ENCODE results near the gene INTS4.
"Not testable (repeated sequence)": the region's sequence is repeated elsewhere in the genome, so short reads cannot be mapped to it uniquely, and the experiment has no call there.

Gene INTS4, protein sequence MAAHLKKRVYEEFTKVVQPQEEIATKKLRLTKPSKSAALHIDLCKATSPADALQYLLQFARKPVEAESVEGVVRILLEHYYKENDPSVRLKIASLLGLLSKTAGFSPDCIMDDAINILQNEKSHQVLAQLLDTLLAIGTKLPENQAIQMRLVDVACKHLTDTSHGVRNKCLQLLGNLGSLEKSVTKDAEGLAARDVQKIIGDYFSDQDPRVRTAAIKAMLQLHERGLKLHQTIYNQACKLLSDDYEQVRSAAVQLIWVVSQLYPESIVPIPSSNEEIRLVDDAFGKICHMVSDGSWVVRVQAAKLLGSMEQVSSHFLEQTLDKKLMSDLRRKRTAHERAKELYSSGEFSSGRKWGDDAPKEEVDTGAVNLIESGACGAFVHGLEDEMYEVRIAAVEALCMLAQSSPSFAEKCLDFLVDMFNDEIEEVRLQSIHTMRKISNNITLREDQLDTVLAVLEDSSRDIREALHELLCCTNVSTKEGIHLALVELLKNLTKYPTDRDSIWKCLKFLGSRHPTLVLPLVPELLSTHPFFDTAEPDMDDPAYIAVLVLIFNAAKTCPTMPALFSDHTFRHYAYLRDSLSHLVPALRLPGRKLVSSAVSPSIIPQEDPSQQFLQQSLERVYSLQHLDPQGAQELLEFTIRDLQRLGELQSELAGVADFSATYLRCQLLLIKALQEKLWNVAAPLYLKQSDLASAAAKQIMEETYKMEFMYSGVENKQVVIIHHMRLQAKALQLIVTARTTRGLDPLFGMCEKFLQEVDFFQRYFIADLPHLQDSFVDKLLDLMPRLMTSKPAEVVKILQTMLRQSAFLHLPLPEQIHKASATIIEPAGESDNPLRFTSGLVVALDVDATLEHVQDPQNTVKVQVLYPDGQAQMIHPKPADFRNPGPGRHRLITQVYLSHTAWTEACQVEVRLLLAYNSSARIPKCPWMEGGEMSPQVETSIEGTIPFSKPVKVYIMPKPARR

DNA sequence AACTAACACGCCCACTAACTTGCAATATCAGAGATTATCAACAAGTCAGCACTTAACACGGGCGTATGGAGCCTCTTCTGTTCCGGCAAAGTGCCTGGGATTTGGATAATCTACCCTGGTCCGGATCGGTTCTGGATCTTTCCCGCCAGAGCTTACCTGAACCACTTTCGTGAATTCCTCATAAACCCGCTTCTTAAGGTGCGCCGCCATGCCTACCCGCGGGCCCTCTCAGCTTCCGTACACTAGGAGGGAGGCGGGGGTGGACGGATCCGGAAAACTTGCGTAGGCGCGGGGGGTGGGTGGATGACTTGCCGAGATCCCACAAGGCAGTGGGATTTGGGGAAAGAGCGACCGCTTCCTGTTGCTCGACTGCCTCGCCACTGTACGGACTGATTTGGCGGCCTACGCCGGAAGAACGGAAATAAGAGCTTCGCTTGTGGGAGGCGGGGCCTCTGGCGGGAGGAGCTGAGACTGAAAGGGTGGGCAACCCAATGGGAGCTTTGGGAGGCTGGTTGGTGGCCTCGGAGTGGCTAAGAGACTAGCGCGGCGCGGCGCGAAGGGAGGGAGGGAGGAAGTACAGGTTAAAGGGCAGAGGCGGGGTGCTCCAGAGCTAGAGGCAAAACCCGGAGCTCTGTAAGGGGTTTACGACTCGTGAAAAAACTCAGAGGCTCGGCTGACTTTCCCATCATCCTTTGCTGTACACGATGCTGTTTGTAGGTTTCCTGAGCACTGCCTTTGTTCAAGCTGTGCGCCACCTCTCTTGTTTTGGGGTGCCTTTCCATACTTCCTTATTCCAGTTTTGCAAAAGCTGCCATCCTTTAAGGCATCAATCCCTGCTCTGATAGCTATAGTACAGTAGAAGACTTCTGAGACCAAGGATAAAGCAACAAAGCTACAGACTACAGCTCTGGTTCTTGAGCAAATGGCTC, at the start of gene INTS4:
TSS of gene INTS4 (minus strand) at position 235 of the 929 bp plus-strand sequence. CDS start at position 210, 25 bp downstream.
- peak within 1 kb of the TSS; percentile 77 for H3K27ac ChIP-seq
- POLR2A ChIA-PET (ENCODE audit: low non-redundant PET): interaction anchor here (0.6 to 0.7 kb wide), 2 partner anchors 102 to 745 kb away, joined by 3 to 7 read pairs; no protein-coding TSS in a partner anchor
- TF ChIP-seq, protein P1, sequence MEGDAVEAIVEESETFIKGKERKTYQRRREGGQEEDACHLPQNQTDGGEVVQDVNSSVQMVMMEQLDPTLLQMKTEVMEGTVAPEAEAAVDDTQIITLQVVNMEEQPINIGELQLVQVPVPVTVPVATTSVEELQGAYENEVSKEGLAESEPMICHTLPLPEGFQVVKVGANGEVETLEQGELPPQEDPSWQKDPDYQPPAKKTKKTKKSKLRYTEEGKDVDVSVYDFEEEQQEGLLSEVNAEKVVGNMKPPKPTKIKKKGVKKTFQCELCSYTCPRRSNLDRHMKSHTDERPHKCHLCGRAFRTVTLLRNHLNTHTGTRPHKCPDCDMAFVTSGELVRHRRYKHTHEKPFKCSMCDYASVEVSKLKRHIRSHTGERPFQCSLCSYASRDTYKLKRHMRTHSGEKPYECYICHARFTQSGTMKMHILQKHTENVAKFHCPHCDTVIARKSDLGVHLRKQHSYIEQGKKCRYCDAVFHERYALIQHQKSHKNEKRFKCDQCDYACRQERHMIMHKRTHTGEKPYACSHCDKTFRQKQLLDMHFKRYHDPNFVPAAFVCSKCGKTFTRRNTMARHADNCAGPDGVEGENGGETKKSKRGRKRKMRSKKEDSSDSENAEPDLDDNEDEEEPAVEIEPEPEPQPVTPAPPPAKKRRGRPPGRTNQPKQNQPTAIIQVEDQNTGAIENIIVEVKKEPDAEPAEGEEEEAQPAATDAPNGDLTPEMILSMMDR (conservative IDR thresholded peaks at IDR 0.05; ENCODE audit: low read depth): no peak
- DNase-seq (ENCODE audit: low spot score): peak; percentile 98
- CTCF ChIA-PET: interaction anchor here (0.6 to 1.2 kb wide), 4 partner anchors 45 to 1881 kb away, joined by 3 to 6 read pairs (median 3); no protein-coding TSS in a partner anchor

DNA sequence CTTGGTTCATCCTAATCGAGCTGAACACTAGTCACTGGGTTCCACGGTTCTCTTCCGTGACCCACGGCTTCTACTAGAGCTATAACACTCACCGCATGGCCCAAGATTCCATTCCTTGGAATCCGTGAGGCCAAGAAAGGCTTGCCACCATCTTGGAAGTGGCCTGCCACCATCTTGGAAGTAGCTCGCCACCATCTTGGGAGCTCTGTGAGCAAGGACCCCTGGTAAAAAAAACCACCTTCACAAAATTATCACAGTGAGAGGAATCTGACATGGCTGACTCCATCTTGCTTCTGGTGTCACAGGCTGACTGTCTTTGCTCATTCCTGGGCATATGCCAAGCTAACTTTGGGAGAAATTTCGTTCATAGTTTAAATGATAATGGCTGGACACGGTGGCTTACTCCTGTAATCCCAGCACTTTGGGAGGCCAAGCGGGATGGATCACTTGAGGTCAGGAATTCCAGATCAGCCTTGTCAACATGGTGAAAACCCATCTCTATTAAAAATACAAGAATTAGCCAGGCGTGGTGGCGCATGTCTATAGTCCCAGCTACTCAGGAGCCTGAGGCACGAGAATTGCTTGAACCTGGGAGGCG, 47.5 kb upstream of the INTS4 start:
- no peak overlapping the region for H3K27ac ChIP-seq
- ChIA-PET CTCF (no interaction called here), POLR2A (ENCODE audit: low non-redundant PET) (no interaction called here)
- TF ChIP-seq, protein P1 (conservative IDR thresholded peaks at IDR 0.05; ENCODE audit: low read depth): no peak
- no peak for DNase-seq (ENCODE audit: low spot score)

DNA sequence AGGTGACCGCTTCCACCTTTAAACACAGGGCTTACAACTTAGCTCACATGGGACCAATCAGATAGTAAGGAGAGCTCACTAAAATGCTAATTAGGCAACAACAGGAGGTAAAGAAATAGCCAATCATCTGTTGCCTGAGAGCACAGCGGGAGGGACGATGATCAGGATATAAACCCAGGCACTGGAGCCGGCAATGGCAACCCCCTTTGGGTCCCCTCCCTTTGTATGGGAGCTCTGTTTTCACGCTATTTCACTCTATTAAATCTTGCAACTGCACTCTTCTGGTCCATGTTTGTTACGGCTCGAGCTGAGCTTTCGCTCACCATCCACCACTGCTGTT, 46.9 kb upstream of the INTS4 start:
- peak overlapping the region; percentile 86; the same call in 1 of the 2 replicates for H3K27ac ChIP-seq
- CTCF ChIA-PET; DNase-seq (ENCODE audit: low spot score); POLR2A ChIA-PET (ENCODE audit: low non-redundant PET): not testable (repeated sequence)

DNA sequence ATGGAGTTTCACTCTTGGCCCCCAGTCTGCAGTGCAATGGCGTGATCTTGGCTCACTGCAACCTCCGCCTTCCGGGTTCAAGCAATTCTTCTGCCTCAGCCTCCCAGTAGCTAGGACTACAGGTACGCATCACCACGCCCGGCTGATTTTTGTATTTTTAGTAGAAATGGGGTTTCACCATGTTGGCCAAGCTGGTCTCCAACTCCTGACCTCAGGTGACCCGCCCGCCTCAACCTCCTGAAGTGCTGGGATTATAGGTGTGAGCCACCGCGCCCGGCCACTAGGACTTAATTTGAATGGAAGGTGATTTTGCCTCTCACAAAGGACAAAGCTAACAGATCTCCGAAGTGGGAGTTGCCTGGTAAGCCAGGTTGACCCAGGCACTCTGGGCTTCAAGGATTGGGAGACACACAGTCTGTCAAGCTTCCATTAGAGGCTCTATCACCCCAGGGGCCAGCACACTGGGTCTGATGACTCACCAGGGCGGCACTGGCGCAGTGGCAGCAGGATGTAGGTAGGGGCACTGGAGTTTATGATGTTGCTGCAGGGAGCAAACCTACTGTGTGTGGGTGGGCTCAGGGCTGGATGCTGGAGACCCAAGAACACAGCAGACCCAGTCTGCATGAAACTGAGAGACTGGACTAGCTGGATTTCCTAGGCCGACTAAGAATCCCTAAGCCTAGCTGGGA, 46.4 kb upstream of the INTS4 start:
- POLR2A ChIA-PET (ENCODE audit: low non-redundant PET): no interaction called here
- no peak for DNase-seq (ENCODE audit: low spot score)
- CTCF ChIA-PET: no interaction called here
- TF ChIP-seq, protein P1 (conservative IDR thresholded peaks at IDR 0.05; ENCODE audit: low read depth): no peak
- peak overlapping the region; percentile 86 for H3K27ac ChIP-seq

DNA sequence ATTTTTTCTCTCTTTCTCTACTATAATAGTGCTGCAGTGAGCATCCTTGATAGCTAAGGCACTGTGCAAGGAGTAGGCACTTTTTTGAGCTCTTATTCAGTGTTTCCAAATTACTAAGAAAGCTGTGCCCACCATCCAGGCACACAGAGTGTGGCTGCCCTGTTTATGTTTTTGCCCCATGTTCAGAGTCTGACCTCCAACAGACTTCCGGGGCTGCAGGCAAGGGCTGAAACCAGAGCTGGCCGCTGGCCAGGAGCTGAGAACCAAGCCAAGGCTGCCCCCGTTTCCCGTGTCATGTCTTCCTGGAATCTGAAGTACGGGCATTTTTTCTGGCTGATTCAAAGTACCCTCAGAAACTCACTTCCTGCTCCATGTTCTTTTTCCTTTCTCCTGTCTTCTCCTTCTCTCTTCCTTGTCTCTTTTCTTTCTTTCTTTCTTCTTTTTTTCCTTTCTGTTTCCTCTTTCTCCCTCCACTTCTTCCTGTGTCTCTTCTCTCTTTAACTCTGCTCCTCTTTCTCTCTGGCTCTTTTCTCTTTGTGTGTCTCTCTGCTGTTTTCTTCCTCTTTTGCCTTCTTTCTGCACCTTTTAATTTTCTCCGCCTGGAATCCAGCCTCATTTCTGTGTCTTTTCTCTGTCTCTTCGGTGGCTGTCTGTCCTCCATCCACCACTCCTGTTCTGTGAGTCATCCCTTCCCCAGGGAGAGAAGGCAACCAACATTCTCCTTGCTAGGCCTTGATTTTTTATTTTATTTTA, 45.6 kb upstream of the INTS4 start:
- TF ChIP-seq, protein P1 (conservative IDR thresholded peaks at IDR 0.05; ENCODE audit: low read depth): no peak
- peak overlapping the region; percentile 86 for H3K27ac ChIP-seq
- DNase-seq (ENCODE audit: low spot score): peak; percentile 65
- ChIA-PET CTCF (interaction anchor here (0.5 to 0.7 kb wide), 6 partner anchors 28 to 1455 kb away, joined by 3 to 4 read pairs (median 3); no protein-coding TSS in a partner anchor), POLR2A (ENCODE audit: low non-redundant PET) (no interaction called here)
